OCI-LY1 (cell line): Measurements from ENCODE around the gene PRG3.

Source experiments
- EZH2 ChIP-seq: fragments of 200-600 bp; sonication (generic), shearing (Covaris generic); IDR thresholded peaks from 2 replicates; pipeline ENCODE4 v1.8.0; 2017; ENCODE audit warnings: borderline replicate concordance, mixed run types, mild to moderate bottlenecking, antibody characterized with exemption, low read length, moderate library complexity, mixed read lengths
- TF ChIP-seq, protein P1 (sequence below): fragments of 200-600 bp; sonication (generic), shearing (Covaris generic); IDR thresholded peaks from 2 replicates; pipeline ENCODE4 v1.5.1; 2017; ENCODE audit warnings: mild to moderate bottlenecking, antibody characterized with exemption, low read length, moderate library complexity, mixed read lengths

DNA sequence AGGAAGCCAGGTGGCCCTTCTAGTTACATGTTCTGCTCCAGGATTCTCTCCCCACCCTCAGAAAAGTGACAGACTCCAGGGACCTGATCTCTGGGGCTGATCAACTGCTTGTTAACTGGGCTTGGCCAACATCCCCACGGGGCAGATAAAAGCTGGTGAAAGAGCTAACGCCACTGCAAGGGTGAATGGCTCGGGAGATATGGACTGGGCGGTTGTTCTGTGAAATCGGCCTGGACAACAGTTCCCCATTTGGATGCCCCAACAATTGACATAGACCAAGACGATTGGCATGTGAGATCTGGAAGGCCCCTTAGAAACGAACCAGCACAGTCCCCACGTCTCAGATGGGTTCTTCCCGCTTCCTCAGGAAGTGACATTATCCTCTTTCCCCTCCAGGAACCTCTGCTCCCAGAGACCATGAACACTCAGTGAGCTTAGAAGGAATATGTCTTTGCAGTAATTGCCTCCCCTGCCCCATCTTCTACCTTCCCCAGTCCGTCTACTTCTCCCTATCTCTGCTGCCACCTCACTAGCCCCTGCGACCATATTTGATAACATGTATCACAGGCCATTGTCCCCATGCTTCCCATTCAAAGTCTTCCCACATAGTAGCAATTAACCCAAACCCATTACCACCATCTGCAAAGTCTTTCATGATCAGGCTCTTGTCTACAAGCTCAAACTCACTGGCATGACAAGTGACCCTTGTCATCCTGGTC, 15.1 kb upstream of the PRG3 start:
- TF ChIP-seq, protein P1, sequence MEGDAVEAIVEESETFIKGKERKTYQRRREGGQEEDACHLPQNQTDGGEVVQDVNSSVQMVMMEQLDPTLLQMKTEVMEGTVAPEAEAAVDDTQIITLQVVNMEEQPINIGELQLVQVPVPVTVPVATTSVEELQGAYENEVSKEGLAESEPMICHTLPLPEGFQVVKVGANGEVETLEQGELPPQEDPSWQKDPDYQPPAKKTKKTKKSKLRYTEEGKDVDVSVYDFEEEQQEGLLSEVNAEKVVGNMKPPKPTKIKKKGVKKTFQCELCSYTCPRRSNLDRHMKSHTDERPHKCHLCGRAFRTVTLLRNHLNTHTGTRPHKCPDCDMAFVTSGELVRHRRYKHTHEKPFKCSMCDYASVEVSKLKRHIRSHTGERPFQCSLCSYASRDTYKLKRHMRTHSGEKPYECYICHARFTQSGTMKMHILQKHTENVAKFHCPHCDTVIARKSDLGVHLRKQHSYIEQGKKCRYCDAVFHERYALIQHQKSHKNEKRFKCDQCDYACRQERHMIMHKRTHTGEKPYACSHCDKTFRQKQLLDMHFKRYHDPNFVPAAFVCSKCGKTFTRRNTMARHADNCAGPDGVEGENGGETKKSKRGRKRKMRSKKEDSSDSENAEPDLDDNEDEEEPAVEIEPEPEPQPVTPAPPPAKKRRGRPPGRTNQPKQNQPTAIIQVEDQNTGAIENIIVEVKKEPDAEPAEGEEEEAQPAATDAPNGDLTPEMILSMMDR = no peak
- no peak for TF ChIP-seq EZH2
